Liver (tissue), 9 donors: Measurements from ENCODE around the gene GDF10. TPM values are rescaled to one million over a fixed set of nuclear protein-coding genes. Genes with fewer than 3 reads are reported as not detected.
A peak's percentile ranks its signal among the peaks of the same experiment; 100 is the strongest.

Experiments
- DNase-seq: peaks from one replicate; pipeline ENCODE4 v3.0.0-alpha.2; 2017; ENCODE audit warnings: low spot score
- H3K27ac ChIP-seq, 2 donors: one replicate each; pipeline ENCODE4 v1.7.0; 2013; ENCODE audit warnings: inconsistent platforms in 2 of 2, low read length in 2 of 2, control low read depth in 1 of 2, low read depth in 1 of 2, mild to moderate bottlenecking in 1 of 2
- H3K27me3 ChIP-seq, 4 donors: one replicate each; pipeline versions ENCODE4 v1.6.1 to v1.7.0; 2013; ENCODE audit warnings: low read length in 3 of 4, inconsistent platforms in 1 of 4, mild to moderate bottlenecking in 1 of 4, moderate library complexity in 1 of 4; ENCODE audit not compliant: control insufficient read depth in 4 of 4, insufficient read depth in 4 of 4
- H3K36me3 ChIP-seq, 4 donors: one replicate each; pipeline versions ENCODE4 v1.6.1 to v1.7.0; 2013; ENCODE audit warnings: low read length in 3 of 4, mild to moderate bottlenecking in 3 of 4, low read depth in 1 of 4, moderate library complexity in 1 of 4; ENCODE audit not compliant: control insufficient read depth in 4 of 4, insufficient read depth in 3 of 4
- H3K4me1 ChIP-seq, 4 donors: one replicate each; pipeline versions ENCODE4 v1.6.1 to v1.7.0; 2013; ENCODE audit warnings: low read length in 3 of 4, mild to moderate bottlenecking in 3 of 4, moderate library complexity in 1 of 4; ENCODE audit not compliant: control insufficient read depth in 4 of 4, insufficient read depth in 4 of 4
- H3K4me3 ChIP-seq, 3 donors: one replicate each; pipeline versions ENCODE4 v1.6.1 to v1.7.0; 2013; ENCODE audit warnings: low read length in 3 of 3, control low read depth in 1 of 3, low read depth in 1 of 3, mild to moderate bottlenecking in 1 of 3
- H3K9ac ChIP-seq, 2 donors: one replicate each; pipeline ENCODE4 v1.7.0; 2013; ENCODE audit warnings: low read length in 2 of 2, mild to moderate bottlenecking in 2 of 2, moderate library complexity in 2 of 2, control low read depth in 1 of 2, low read depth in 1 of 2
- H3K9me3 ChIP-seq, 4 donors: one replicate each; pipeline versions ENCODE4 v1.6.1 to v1.7.0; 2013; ENCODE audit warnings: low read length in 3 of 4; ENCODE audit not compliant: control insufficient read depth in 4 of 4
- EGR1 ChIP-seq, 2 donors: IDR thresholded peaks; 2 replicates each; pipeline ENCODE4 v1.6.1; 2016 to 2018; ENCODE audit warnings: antibody characterized with exemption in 2 of 2, low read depth in 2 of 2
- HNF4A ChIP-seq, 2 donors: conservative IDR thresholded peaks; 2 replicates each; pipeline ENCODE4 v1.6.1; 2016; ENCODE audit warnings: antibody characterized with exemption in 2 of 2, mild to moderate bottlenecking in 2 of 2
- HNF4G ChIP-seq: IDR thresholded peaks from 2 replicates; pipeline ENCODE4 v1.6.1; 2016; ENCODE audit warnings: antibody characterized with exemption
- JUND ChIP-seq, 2 donors: IDR thresholded peaks; 2 replicates each; pipeline ENCODE4 v1.6.1; 2016; ENCODE audit warnings: antibody characterized with exemption in 2 of 2
- REST ChIP-seq: IDR thresholded peaks from 2 replicates; pipeline ENCODE4 v1.6.1; 2016; ENCODE audit warnings: antibody characterized with exemption, mild to moderate bottlenecking
- RXRA ChIP-seq, 2 donors: IDR thresholded peaks; 2 replicates each; pipeline ENCODE4 v1.6.1; 2017 to 2018; ENCODE audit warnings: antibody characterized with exemption in 2 of 2, mild to moderate bottlenecking in 1 of 2
- TAF1 ChIP-seq: conservative IDR thresholded peaks from 2 replicates; pipeline ENCODE4 v1.6.1; 2016; ENCODE audit warnings: antibody characterized with exemption, mild to moderate bottlenecking
- YY1 ChIP-seq: IDR thresholded peaks from 2 replicates; pipeline ENCODE4 v1.6.1; 2016; ENCODE audit warnings: antibody characterized with exemption, mild to moderate bottlenecking
- WGBS: extraction: QIAGEN DNeasy Blood & Tissue Kit; methylation state at CpG from one replicate; pipeline ENCODE4 v1.1.7; 2013; 5-methylcytosine and 5-hydroxymethylcytosine counted together
- polyA plus RNA-seq, 2 donors: library from polyadenylated mRNA; stranded (reverse) in 1 of 2; unstranded in 1 of 2; fragments of 200-250 nt in 1 of 2; fragments of >200 nt in 1 of 2; fragmentation: Nextera tagmentation in 1 of 2; extraction: Ambion mirVana in 1 of 2; gene quantifications; one replicate each; pipeline versions ENCODE4 v1.2.1 to v1.2.3, GENCODE V29; 2013 to 2015
- total RNA-seq, 2 donors: library from RNA; depleted of rRNA; stranded (reverse); fragments of >200 nt; gene quantifications; one replicate each; pipeline ENCODE4 v1.2.3, GENCODE V29; 2014
- TF ChIP-seq, protein P1 (sequence below): IDR thresholded peaks from 2 replicates; pipeline ENCODE4 v1.6.1; 2016; ENCODE audit warnings: antibody characterized with exemption
- TF ChIP-seq, protein P2 (sequence below): IDR thresholded peaks from 2 replicates; pipeline ENCODE4 v1.6.1; 2016; ENCODE audit warnings: antibody characterized with exemption
- donor health status: healthy.
- donor health status: healthy.
- donor health status: healthy.
- donor health status: healthy.
- donor health status: healthy.

Gene GDF10
- total and polyA plus RNA-seq, 4 donors = under 0.01 to 0.28 (median 0.11) TPM

DNA sequence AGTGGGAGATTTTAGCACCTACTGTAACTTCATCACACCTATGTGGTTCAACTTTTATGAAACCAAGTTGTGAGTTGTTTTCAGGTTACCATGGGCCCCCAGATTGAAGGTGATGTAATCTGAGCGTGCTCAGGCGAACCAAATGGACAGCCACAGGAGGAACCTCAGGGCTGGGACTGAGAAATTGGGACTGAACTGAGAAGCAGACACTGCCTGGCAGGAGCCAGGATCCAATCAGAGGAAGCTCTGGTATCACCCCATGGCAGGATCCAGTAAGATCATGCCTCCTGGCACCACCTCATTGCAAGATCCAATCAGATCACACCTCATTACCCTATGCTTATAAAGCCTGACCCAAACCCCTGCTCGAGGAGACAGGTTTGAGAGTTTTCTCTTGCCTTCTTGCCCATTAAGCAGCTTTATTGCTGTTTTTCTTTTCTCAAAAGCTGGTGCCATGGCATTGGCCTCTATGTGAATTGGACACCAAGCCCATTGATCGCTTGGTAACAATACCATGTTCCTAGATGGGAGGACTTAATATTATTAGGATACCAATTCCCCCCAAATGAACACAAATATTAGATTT lies 43.2 kb upstream of the GDF10 start:
- no peak for TF ChIP-seq JUND (IDR thresholded peaks at IDR 0.05)
- no peak for TF ChIP-seq REST
- TF ChIP-seq HNF4G = no peak
- TF ChIP-seq, protein P1, sequence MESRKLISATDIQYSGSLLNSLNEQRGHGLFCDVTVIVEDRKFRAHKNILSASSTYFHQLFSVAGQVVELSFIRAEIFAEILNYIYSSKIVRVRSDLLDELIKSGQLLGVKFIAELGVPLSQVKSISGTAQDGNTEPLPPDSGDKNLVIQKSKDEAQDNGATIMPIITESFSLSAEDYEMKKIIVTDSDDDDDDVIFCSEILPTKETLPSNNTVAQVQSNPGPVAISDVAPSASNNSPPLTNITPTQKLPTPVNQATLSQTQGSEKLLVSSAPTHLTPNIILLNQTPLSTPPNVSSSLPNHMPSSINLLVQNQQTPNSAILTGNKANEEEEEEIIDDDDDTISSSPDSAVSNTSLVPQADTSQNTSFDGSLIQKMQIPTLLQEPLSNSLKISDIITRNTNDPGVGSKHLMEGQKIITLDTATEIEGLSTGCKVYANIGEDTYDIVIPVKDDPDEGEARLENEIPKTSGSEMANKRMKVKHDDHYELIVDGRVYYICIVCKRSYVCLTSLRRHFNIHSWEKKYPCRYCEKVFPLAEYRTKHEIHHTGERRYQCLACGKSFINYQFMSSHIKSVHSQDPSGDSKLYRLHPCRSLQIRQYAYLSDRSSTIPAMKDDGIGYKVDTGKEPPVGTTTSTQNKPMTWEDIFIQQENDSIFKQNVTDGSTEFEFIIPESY = no peak
- no peak for TF ChIP-seq TAF1
- no peak for TF ChIP-seq EGR1 (IDR thresholded peaks at IDR 0.05; ENCODE audit: low read depth in 2 of 2)
- TF ChIP-seq RXRA (IDR thresholded peaks at IDR 0.05) = no peak
- TF ChIP-seq HNF4A (conservative IDR thresholded peaks at IDR 0.05) = no peak
- TF ChIP-seq, protein P2, sequence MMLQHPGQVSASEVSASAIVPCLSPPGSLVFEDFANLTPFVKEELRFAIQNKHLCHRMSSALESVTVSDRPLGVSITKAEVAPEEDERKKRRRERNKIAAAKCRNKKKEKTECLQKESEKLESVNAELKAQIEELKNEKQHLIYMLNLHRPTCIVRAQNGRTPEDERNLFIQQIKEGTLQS = no peak
- H3K27ac ChIP-seq = no peak overlapping the region
- H3K4me3 ChIP-seq = no peak overlapping the region
- no peaks in the 10 kb centered on the region for H3K4me1 ChIP-seq
- no peaks in the 10 kb centered on the region for H3K9me3 ChIP-seq
- WGBS = 78% methylated on average over 4 of the region's 4 CpGs
- DNase-seq = no peak
- H3K36me3 ChIP-seq = no peaks in the 10 kb centered on the region
- H3K27me3 ChIP-seq = no peaks in the 10 kb centered on the region
- H3K9ac ChIP-seq = no peak overlapping the region

DNA sequence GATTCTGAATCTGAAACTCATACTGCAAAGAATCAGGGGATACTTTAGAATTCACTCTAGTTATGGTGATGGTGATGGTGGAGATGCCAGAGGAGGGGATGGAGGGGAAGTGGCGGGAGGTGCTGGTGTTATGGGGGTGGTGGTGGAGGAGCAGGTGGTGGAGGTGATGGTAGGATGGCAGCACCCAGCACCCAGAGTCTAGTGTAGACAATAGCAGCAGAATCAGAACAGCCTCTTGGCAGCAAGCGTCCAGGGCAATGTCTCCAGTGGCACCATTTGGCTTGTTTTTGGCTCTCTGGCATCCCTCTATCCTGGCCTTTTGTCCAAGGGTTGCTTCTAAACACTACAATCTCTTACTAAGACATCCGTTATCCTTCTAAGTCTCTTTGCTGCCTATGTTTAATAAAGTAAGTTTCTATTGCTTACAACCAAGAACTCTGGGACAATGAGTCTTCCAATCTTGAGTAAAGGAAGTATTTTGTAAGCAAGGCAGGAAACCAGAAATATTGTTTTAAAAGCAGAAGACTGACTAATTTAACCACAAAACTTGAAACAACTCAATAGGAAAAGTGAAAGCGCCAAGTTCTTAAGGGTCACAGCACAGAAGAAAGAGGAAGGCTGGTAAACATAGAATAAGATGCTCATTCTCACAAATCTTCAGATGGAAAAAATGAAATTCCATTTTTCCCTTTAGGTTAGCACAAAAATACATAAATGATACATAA lies 42.4 kb upstream of the GDF10 start:
- H3K9ac ChIP-seq = no peak overlapping the region
- DNase-seq = no peak
- TF ChIP-seq HNF4A (conservative IDR thresholded peaks at IDR 0.05) = no peak
- 87% methylated on average over 4 of the region's 4 CpGs for WGBS
- H3K4me3 ChIP-seq = no peak overlapping the region
- H3K9me3 ChIP-seq = no peaks in the 10 kb centered on the region
- H3K4me1 ChIP-seq = no peaks in the 10 kb centered on the region
- H3K36me3 ChIP-seq = no peaks in the 10 kb centered on the region
- H3K27ac ChIP-seq = peak overlapping the region in 1 of 2 donors; percentile 21
- no peaks in the 10 kb centered on the region for H3K27me3 ChIP-seq

GRCh38 chr10:47258921-47259320 lies 41.1 kb upstream of the GDF10 start:
- no peak overlapping the region for H3K4me3 ChIP-seq
- H3K9ac ChIP-seq = no peak overlapping the region
- no peaks in the 10 kb centered on the region for H3K4me1 ChIP-seq
- no peak for TF ChIP-seq HNF4A (conservative IDR thresholded peaks at IDR 0.05)
- no peak for TF ChIP-seq YY1
- no peak for TF ChIP-seq HNF4G
- no peak for TF ChIP-seq JUND (IDR thresholded peaks at IDR 0.05)
- H3K36me3 ChIP-seq = no peaks in the 10 kb centered on the region
- no peak for DNase-seq
- no peaks in the 10 kb centered on the region for H3K9me3 ChIP-seq
- 90% methylated on average over 3 of the region's 3 CpGs for WGBS
- no peak overlapping the region for H3K27ac ChIP-seq
- no peaks in the 10 kb centered on the region for H3K27me3 ChIP-seq
